Measurements from ENCODE around the gene MTERF4. TPM values are rescaled to one million over a fixed set of nuclear protein-coding genes. Genes with fewer than 3 reads are reported as not detected.

Gene MTERF4
- total and polyA plus RNA-seq, 10 of the 15 experiments (the other 5 are each of a cell fraction or from before 2014, with no cell fraction given), result 36.7 to 69.1 (median 45.5) TPM

GRCh38 chr2:241064008-241064801 is 37.9 kb downstream of the MTERF4 start:
- Histone ChIP-seq H3K27ac (ENCODE audit: control insufficient read depth, insufficient read depth) (no peak overlapping the region), H2AFZ (ENCODE audit: control insufficient read depth, low read depth, low read length) (peak overlapping the region; percentile 51), H4K20me1 (ENCODE audit: control insufficient read depth, insufficient read depth) (no peaks in the 10 kb centered on the region), H3K4me1 (ENCODE audit: control insufficient read depth, insufficient read depth, low read length) (no peaks in the 10 kb centered on the region), H3K36me3 (ENCODE audit: control insufficient read depth in 2 of 2, insufficient read depth in 2 of 2, low read length in 1 of 2) (no peaks in the 10 kb centered on the region), H3K9me3 (replicated peaks; ENCODE audit: control insufficient read depth, insufficient read depth, low read length) (no peaks in the 10 kb centered on the region), H3K9ac (ENCODE audit: control insufficient read depth, insufficient read depth, low read length) (no peak overlapping the region), H3K27me3 (replicated peaks in 1 of 2; ENCODE audit: control insufficient read depth in 2 of 2, insufficient read depth in 2 of 2, low read length in 1 of 2) (no peaks in the 10 kb centered on the region; a peak in 1 of 4 replicates), H3K4me3 (no peak overlapping the region), H3K79me2 (ENCODE audit: control insufficient read depth, insufficient read depth, low read length) (no peaks in the 10 kb centered on the region), H3K4me2 (ENCODE audit: control insufficient read depth, insufficient read depth) (peak overlapping the region; percentile 44; the same call in 1 of the 2 replicates)
- in situ Hi-C loops (cut with MboI) (no loop called here), intact Hi-C loops (cut with micrococcal nuclease; ENCODE audit: unreplicated experiment) (no loop called here)
- DNase-seq (ENCODE audit: low read depth, low spot score) (no peak), ATAC-seq (peak; percentile 93), FAIRE-seq (no peak)
- no TSS peak for BruUV-seq (replicated peaks)
- ChIA-PET RAD21 (ENCODE audit: unreplicated experiment) (interaction anchor here (1.4 kb wide), 1 partner anchor 23 kb away, joined by 3 read pairs; no protein-coding TSS in a partner anchor), SMC1A (ENCODE audit: uncharacterized antibody, unreplicated experiment) (no interaction called here), CTCF (interaction anchor here (1.2 kb wide), 1 partner anchor 150 kb away, joined by 3 read pairs; no protein-coding TSS in a partner anchor), POLR2A (interaction anchor here (0.6 kb wide), 1 partner anchor 59 kb away, joined by 3 read pairs; no protein-coding TSS in a partner anchor)
- 34% methylated on average over 20 of the region's 32 CpGs for WGBS (ENCODE audit: insufficient coverage, insufficient replicate concordance, low lambda C conversion rate, missing lambda C conversion rate)
- TF ChIP-seq HDGF (IDR thresholded peaks at IDR 0.05) (peak; percentile 44; the same call in 1 of the 2 replicates), ATF7 (IDR thresholded peaks at IDR 0.05; ENCODE audit: low read depth) (no peak), TCF12 (IDR thresholded peaks at IDR 0.05; ENCODE audit: low read depth, low read length) (no peak), NKRF (conservative IDR thresholded peaks at IDR 0.05) (no peak), BCL3 (IDR thresholded peaks at IDR 0.05; ENCODE audit: borderline replicate concordance, insufficient read depth, low read depth, low read length, poor library complexity, severe bottlenecking) (no peak), ATF3 (IDR thresholded peaks at IDR 0.05; ENCODE audit: borderline replicate concordance, extremely low read depth, low read depth, low read length) (no peak), RELB (IDR thresholded peaks at IDR 0.05; ENCODE audit: low read depth) (0 out of 2 replicates have a peak, but pooled peaks have one; percentile 31), SIX5 (IDR thresholded peaks at IDR 0.05; ENCODE audit: low read depth, low read length, severe bottlenecking) (no peak), FOS (IDR thresholded peaks at IDR 0.05; ENCODE audit: borderline replicate concordance, extremely low read depth, insufficient read length) (no peak), SUZ12 (IDR thresholded peaks at IDR 0.05; ENCODE audit: unreplicated experiment) (no peak), IRF4 (IDR thresholded peaks at IDR 0.05; ENCODE audit: low read depth, low read length) (no peak)
